Activated T-cell treated with anti-CD3 and anti-CD28 coated beads, Interleukin-2, amount 50 U/mL, for 48 hours (primary cell): ENCODE results near the gene MCC.
"Not testable (repeated sequence)": the region's sequence is repeated elsewhere in the genome, so short reads cannot be mapped to it uniquely, and the experiment has no call there.

Experiments used
- DNase-seq, 2 experiments: peaks; one replicate each; pipeline ENCODE4 v3.0.0-alpha.2; 2020

MCC gene

GRCh38 chr5:113489299-113489698 is 1.0 kb upstream of the MCC start:
- peak in 1 of 2 experiments; percentile 22 for DNase-seq

GRCh38 chr5:113488645-113489184 is 462 bp upstream of the MCC start:
- DNase-seq: no peak

GRCh38 chr5:113487416-113487780 is 855 bp downstream of the MCC start:
- peak in 1 of 2 experiments; percentile 26 for DNase-seq

- DNase-seq: no peak
Observed at GRCh38 chr5:113480243-113480642, 8.0 kb downstream of the MCC start.

GRCh38 chr5:113478691-113479090 is 9.6 kb downstream of the MCC start:
- DNase-seq: no peak

GRCh38 chr5:113474100-113474728 is 14.0 kb downstream of the MCC start:
- no peak for DNase-seq

- no peak for DNase-seq
Observed at GRCh38 chr5:113463032-113463431, 25.2 kb downstream of the MCC start.

- not testable (repeated sequence) for DNase-seq
Observed at GRCh38 chr5:113457106-113457505, 31.1 kb downstream of the MCC start.

- DNase-seq: no peak
Observed at GRCh38 chr5:113452941-113453340, 35.3 kb downstream of the MCC start.

GRCh38 chr5:113451797-113452196 is 36.5 kb downstream of the MCC start:
- DNase-seq: no peak

GRCh38 chr5:113450929-113451328 is 37.3 kb downstream of the MCC start:
- no peak for DNase-seq

GRCh38 chr5:113450462-113450861 is 37.8 kb downstream of the MCC start:
- DNase-seq: no peak

GRCh38 chr5:113448252-113448651 is 40.0 kb downstream of the MCC start:
- no peak for DNase-seq

- no peak for DNase-seq
Observed at GRCh38 chr5:113447498-113448050, 40.7 kb downstream of the MCC start.

GRCh38 chr5:113446358-113446927 is 41.8 kb downstream of the MCC start:
- DNase-seq: no peak

- no peak for DNase-seq
Observed at GRCh38 chr5:113437111-113437510, 51.1 kb downstream of the MCC start.

- DNase-seq: no peak
Observed at GRCh38 chr5:113435575-113435974, 52.7 kb downstream of the MCC start.

- no peak for DNase-seq
Observed at GRCh38 chr5:113434889-113435288, 53.4 kb downstream of the MCC start, which contains the start of gene TSSK1B. Gene TSSK1B, minus strand, starts transcription at chr5:113434989. Its CDS starts 150 bp downstream, at chr5:113434839.

GRCh38 chr5:113433862-113434612 is 54.2 kb downstream of the MCC start:
- no peak for DNase-seq

- DNase-seq: no peak
Observed at GRCh38 chr5:113433071-113433470, 55.2 kb downstream of the MCC start.

- no peak for DNase-seq
Observed at GRCh38 chr5:113427871-113428574, 60.2 kb downstream of the MCC start.

GRCh38 chr5:113425909-113426308 is 62.3 kb downstream of the MCC start:
- DNase-seq: no peak

- no peak for DNase-seq
Observed at GRCh38 chr5:113421693-113422092, 66.6 kb downstream of the MCC start.
